K562 (cell line): Measurements from ENCODE around the gene AIF1. TPM values are rescaled to one million over a fixed set of nuclear protein-coding genes. Genes with fewer than 3 reads are reported as not detected.

ENCODE experiments used
- ATAC-seq: fragments of 200-7000 bp; cut with Tn5 transposase; 3 replicates; pipeline ENCODE4 v1.9.1; 2020; ENCODE audit warnings: moderate library complexity
- BruUV-seq: library from RNA; stranded (reverse); fragments of 400-500 nt; replicated peaks from 2 replicates; lab custom pipeline; 2021; lab: Mats Ljungman, UMichigan
- CTCF ChIA-PET: fragments of 300-600 bp; formaldehyde crosslinking; extraction: SDS; loops from one replicate; lab custom pipeline; 2021; ENCODE audit warnings: low intra/inter-chr PET ratio; lab: Yijun Ruan, JAX
- POLR2A ChIA-PET: fragments of 300-600, 350-650 bp; sonication (Branson Sonifier 250); formaldehyde crosslinking; extraction: SDS; loops from one replicate; lab custom pipeline; 2021; ENCODE audit warnings: antibody characterized with exemption, inconsistent platforms; lab: Yijun Ruan, JAX
- DNase-seq, 4 experiments: peaks; one replicate each; pipeline versions ENCODE4 v3.0.0 to v3.0.0-alpha.2; 2011 to 2018; ENCODE audit warnings: low spot score in 3 of 4, mixed read lengths in 3 of 4; ENCODE audit errors: extremely low read depth in 1 of 4
- FAIRE-seq: peaks from 2 replicates; lab custom pipeline; 2011; peaks lifted over from hg19 to GRCh38; lab: Jason Lieb, UNC
- H2AFZ ChIP-seq: 2 replicates; pipeline ENCODE4 v1.6.0; 2011; ENCODE audit warnings: low read depth, low read length, control low read depth, inconsistent platforms
- H3K27ac ChIP-seq: fragments of 200-600 bp; 3 replicates; pipeline ENCODE4 v1.8.0; 2011; ENCODE audit warnings: low read depth, mild to moderate bottlenecking, control low read depth, inconsistent platforms, low read length, moderate library complexity, mixed read lengths; ENCODE audit errors: extremely low read depth
- H3K27me3 ChIP-seq, 2 experiments: fragments of 300-600 bp in 1 of 2; 2 replicates in 1 of 2; 3 replicates in 1 of 2; pipeline versions ENCODE4 v1.6.0 to v1.8.0; 2011; ENCODE audit warnings: inconsistent platforms in 2 of 2, low read length in 2 of 2, mild to moderate bottlenecking in 1 of 2, mixed read lengths in 1 of 2, moderate library complexity in 1 of 2; ENCODE audit not compliant: control insufficient read depth in 2 of 2, insufficient read depth in 2 of 2
- H3K36me3 ChIP-seq: fragments of 300-600 bp; 3 replicates; pipeline ENCODE4 v1.8.0; 2011; ENCODE audit warnings: mild to moderate bottlenecking, low read length, inconsistent platforms; ENCODE audit not compliant: control insufficient read depth, insufficient read depth
- H3K4me1 ChIP-seq, 2 experiments: fragments of 200-600 bp in 1 of 2; replicated peaks in 1 of 2; 2 replicates in 1 of 2; 3 replicates in 1 of 2; pipeline versions ENCODE4 v1.5.1 to v1.8.0; 2011; ENCODE audit warnings: inconsistent platforms in 2 of 2, low read length in 2 of 2, mild to moderate bottlenecking in 1 of 2, mixed read lengths in 1 of 2, moderate library complexity in 1 of 2; ENCODE audit not compliant: control insufficient read depth in 2 of 2, insufficient read depth in 2 of 2
- H3K4me2 ChIP-seq: 2 replicates; pipeline ENCODE4 v1.6.1; 2011; ENCODE audit warnings: low read length, control low read depth, inconsistent platforms, mixed read lengths; ENCODE audit not compliant: insufficient read depth
- H3K4me3 ChIP-seq: fragments of 200-600 bp; sonication (generic), shearing (Covaris generic); 2 replicates; pipeline ENCODE4 v1.5.1; 2016; ENCODE audit warnings: control low read depth, inconsistent platforms
- H3K79me2 ChIP-seq: fragments of 200-600 bp; 3 replicates; pipeline ENCODE4 v1.8.0; 2011; ENCODE audit warnings: low read length, inconsistent platforms; ENCODE audit not compliant: control insufficient read depth, insufficient read depth
- H3K9ac ChIP-seq, 2 experiments: 2 replicates each; pipeline versions ENCODE4 v1.6.0 to v1.6.1; 2011; ENCODE audit warnings: low read depth in 2 of 2, low read length in 2 of 2, control low read depth in 1 of 2, inconsistent platforms in 1 of 2, mild to moderate bottlenecking in 1 of 2, mixed read lengths in 1 of 2; ENCODE audit not compliant: insufficient read depth in 1 of 2
- H3K9me1 ChIP-seq: one replicate; pipeline ENCODE4 v1.6.0; 2011; ENCODE audit warnings: inconsistent platforms, mild to moderate bottlenecking, low read length, moderate library complexity; ENCODE audit not compliant: control insufficient read depth, insufficient read depth
- H3K9me3 ChIP-seq: replicated peaks from 2 replicates; pipeline ENCODE4 v1.5.1; 2011; ENCODE audit warnings: low read depth, low read length, inconsistent platforms; ENCODE audit not compliant: control insufficient read depth, insufficient read depth
- H4K20me1 ChIP-seq: replicated peaks from 2 replicates; pipeline ENCODE4 v1.6.1; 2011; ENCODE audit warnings: low read length, inconsistent platforms, mixed read lengths; ENCODE audit not compliant: control insufficient read depth, insufficient read depth
- C11orf30 ChIP-seq: fragments of 450-650 bp; IDR thresholded peaks from 2 replicates; pipeline ENCODE4 v1.6.1; 2016; ENCODE audit warnings: low read depth, mild to moderate bottlenecking
- CBFB ChIP-seq: sonication (generic); formaldehyde crosslinking; IDR thresholded peaks from 2 replicates; pipeline ENCODE4 v1.4.0; 2020; ENCODE audit warnings: mild to moderate bottlenecking, missing genetic modification reagents
- EGR1 ChIP-seq: fragments of 450-650 bp; conservative IDR thresholded peaks from 2 replicates; pipeline ENCODE4 v1.6.1; 2017; ENCODE audit warnings: mild to moderate bottlenecking
- MCM7 ChIP-seq, 2 experiments: fragments of 450-650 bp; IDR thresholded peaks; 2 replicates each; pipeline ENCODE4 v1.6.1; 2016 to 2018
- NR2F6 ChIP-seq: fragments of 450-650 bp; formaldehyde crosslinking; IDR thresholded peaks from 2 replicates; pipeline ENCODE4 v1.4.0; 2020; ENCODE audit warnings: mild to moderate bottlenecking
- SMARCE1 ChIP-seq: fragments of 450-650 bp; IDR thresholded peaks from 2 replicates; pipeline ENCODE4 v1.7.1; 2016; ENCODE audit warnings: mild to moderate bottlenecking
- SPI1 ChIP-seq: IDR thresholded peaks from 2 replicates; pipeline ENCODE4 v1.6.1; 2011; ENCODE audit warnings: low read depth, low read length, control low read depth, borderline replicate concordance
- TRIM24 ChIP-seq, 2 experiments: fragments of 450-650 bp; IDR thresholded peaks; 2 replicates each; pipeline ENCODE4 v1.6.1; 2016
- ZNF316 ChIP-seq: fragments of 450-650 bp; IDR thresholded peaks from 2 replicates; pipeline ENCODE4 v1.6.1; 2016
- WGBS: fragments of 100-300 bp; shearing (Covaris generic); methylation state at CpG from one replicate; pipeline ENCODE4 v1.1.6; 2016; ENCODE audit warnings: low coverage, mixed read lengths; ENCODE audit not compliant: insufficient coverage; ENCODE audit errors: missing lambda C conversion rate; 5-methylcytosine and 5-hydroxymethylcytosine counted together
- in situ Hi-C: fragments of 300-500 bp; cut with MboI; formaldehyde crosslinking; loops from 4 replicates; pipeline ENCODE4 v1.15.0; 2018; ENCODE audit warnings: inconsistent platforms, mixed read lengths
- intact Hi-C: fragments of 100-400 bp; cut with micrococcal nuclease; formaldehyde crosslinking; loops from 2 replicates; pipeline ENCODE4 v1.14.2; 2022
- polyA plus RNA-seq, 8 experiments: library from polyadenylated mRNA; depleted of rRNA in 4 of 8; stranded (reverse) in 5 of 8; unstranded in 3 of 8; fragments of >200 nt; fragmentation: Nextera tagmentation in 2 of 8; fragmentation: Illumina TruSeq in 1 of 8; extraction: Ambion mirVana in 2 of 8; extraction: Trizol in 1 of 8; gene quantifications; 2 replicates each; pipeline versions ENCODE4 v1.2.1 to v1.2.3, GENCODE V29; 2011 to 2014; ENCODE audit warnings: inconsistent platforms in 1 of 8, missing spikeins in 1 of 8
- total RNA-seq, 7 experiments: library from RNA; depleted of rRNA in 6 of 7; stranded (reverse); fragments of >200 nt in 6 of 7; fragmentation: Illumina TruSeq in 2 of 7; extraction: Trizol in 2 of 7; gene quantifications; 2 replicates each; pipeline versions ENCODE4 v1.2.1 to v1.2.3, GENCODE V29; 2011 to 2021; ENCODE audit warnings: low replicate concordance in 1 of 7
- TF ChIP-seq, protein P1 (sequence below), 2 experiments: fragments of 200-800 bp in 1 of 2; sonication (Bioruptor generic) in 1 of 2; sonication (generic) in 1 of 2; formaldehyde crosslinking in 1 of 2; IDR thresholded peaks in 1 of 2; conservative IDR thresholded peaks in 1 of 2; 2 replicates each; pipeline versions ENCODE4 v1.5.0 to v1.6.1; 2016 to 2020; ENCODE audit warnings: missing compliant biosample characterization in 1 of 2, missing genetic modification characterization in 1 of 2, missing genetic modification reagents in 1 of 2
- TF ChIP-seq, protein P2 (sequence below): fragments of 450-650 bp; IDR thresholded peaks from 2 replicates; pipeline ENCODE4 v1.6.1; 2018; ENCODE audit not compliant: partially characterized antibody
- TF ChIP-seq, protein P3 (sequence below), 3 experiments: fragments of 200-800 bp in 1 of 3; fragments of 250-450 bp in 1 of 3; fragments of 450-650 bp in 1 of 3; sonication (Bioruptor Pico) in 1 of 3; sonication (Bioruptor generic) in 1 of 3; formaldehyde crosslinking in 1 of 3; IDR thresholded peaks; 2 replicates each; pipeline versions ENCODE4 v1.6.1 to v1.8.0; 2016 to 2022; ENCODE audit warnings: mild to moderate bottlenecking in 2 of 3, missing genetic modification characterization in 2 of 3, missing compliant biosample characterization in 1 of 3, moderate library complexity in 1 of 3

AIF1 gene
- total and polyA plus RNA-seq, 9 of the 15 experiments (the other 6 are each of a cell fraction or from before 2014, with no cell fraction given) = 9.4 to 33.4 (median 19.4) TPM

DNA sequence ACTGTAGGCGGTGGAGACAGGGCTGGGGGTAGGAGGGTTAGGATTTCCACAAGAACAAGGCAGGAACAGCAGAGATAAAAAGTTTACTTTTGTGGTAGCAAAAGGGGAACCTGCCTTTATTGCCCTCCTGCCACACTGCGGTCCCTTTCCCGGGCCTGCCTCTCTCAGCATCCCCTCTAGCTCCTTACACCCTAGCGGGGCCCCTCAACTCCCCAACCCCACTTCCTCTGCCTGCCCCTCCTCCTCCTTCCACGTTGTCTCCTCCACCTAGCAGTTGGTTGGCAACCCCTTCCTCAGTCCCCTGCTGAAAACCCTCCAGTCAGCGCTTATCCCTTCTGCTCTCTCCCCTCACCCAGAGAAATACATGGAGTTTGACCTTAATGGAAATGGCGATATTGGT, 714 bp downstream of the AIF1 start:
- H3K36me3 ChIP-seq = no peaks in the 10 kb centered on the region
- peak overlapping the region; percentile 49; the same call in 2 of the 3 replicates for H3K27ac ChIP-seq
- CTCF ChIA-PET = no interaction called here
- in situ Hi-C loops (no loop called here), intact Hi-C loops (no loop called here)
- H3K4me3 ChIP-seq = no peak overlapping the region
- FAIRE-seq = no peak
- POLR2A ChIA-PET = no interaction called here
- H2AFZ ChIP-seq = peak overlapping the region; percentile 58
- H3K27me3 ChIP-seq = no peaks in the 10 kb centered on the region
- H3K9me1 ChIP-seq = no peaks in the 10 kb centered on the region
- peaks cover 24 to 36% of the 10 kb centered on the region in 2 experiments for H3K4me1 ChIP-seq
- H3K9me3 ChIP-seq = no peaks in the 10 kb centered on the region
- H3K4me2 ChIP-seq = peak overlapping the region; percentile 57
- no peaks in the 10 kb centered on the region for H4K20me1 ChIP-seq
- no peak for ATAC-seq
- TF ChIP-seq, protein P1, sequence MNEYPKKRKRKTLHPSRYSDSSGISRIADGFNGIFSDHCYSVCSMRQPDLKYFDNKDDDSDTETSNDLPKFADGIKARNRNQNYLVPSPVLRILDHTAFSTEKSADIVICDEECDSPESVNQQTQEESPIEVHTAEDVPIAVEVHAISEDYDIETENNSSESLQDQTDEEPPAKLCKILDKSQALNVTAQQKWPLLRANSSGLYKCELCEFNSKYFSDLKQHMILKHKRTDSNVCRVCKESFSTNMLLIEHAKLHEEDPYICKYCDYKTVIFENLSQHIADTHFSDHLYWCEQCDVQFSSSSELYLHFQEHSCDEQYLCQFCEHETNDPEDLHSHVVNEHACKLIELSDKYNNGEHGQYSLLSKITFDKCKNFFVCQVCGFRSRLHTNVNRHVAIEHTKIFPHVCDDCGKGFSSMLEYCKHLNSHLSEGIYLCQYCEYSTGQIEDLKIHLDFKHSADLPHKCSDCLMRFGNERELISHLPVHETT (CRISPR knock-in tag; conservative IDR thresholded peaks at IDR 0.05 in 1 of 2, IDR thresholded peaks at IDR 0.05 in 1 of 2) = 0 out of 4 replicates have a peak, but pooled peaks of 1 of the 2 experiments have one; percentile 23
- no peak for TF ChIP-seq CBFB (CRISPR knock-in tag)
- TF ChIP-seq SMARCE1 = peak; percentile 37; the same call in 1 of the 2 replicates
- no peak for TF ChIP-seq NR2F6
- TF ChIP-seq C11orf30 = peak; percentile 49; the same call in 1 of the 2 replicates
- 0 out of 2 replicates have a peak, but pooled peaks have one; percentile 3 for TF ChIP-seq EGR1
- TF ChIP-seq ZNF316 = peak; percentile 68
- TF ChIP-seq SPI1 = peak; percentile 65; the same call in 1 of the 2 replicates
- TF ChIP-seq, protein P2, sequence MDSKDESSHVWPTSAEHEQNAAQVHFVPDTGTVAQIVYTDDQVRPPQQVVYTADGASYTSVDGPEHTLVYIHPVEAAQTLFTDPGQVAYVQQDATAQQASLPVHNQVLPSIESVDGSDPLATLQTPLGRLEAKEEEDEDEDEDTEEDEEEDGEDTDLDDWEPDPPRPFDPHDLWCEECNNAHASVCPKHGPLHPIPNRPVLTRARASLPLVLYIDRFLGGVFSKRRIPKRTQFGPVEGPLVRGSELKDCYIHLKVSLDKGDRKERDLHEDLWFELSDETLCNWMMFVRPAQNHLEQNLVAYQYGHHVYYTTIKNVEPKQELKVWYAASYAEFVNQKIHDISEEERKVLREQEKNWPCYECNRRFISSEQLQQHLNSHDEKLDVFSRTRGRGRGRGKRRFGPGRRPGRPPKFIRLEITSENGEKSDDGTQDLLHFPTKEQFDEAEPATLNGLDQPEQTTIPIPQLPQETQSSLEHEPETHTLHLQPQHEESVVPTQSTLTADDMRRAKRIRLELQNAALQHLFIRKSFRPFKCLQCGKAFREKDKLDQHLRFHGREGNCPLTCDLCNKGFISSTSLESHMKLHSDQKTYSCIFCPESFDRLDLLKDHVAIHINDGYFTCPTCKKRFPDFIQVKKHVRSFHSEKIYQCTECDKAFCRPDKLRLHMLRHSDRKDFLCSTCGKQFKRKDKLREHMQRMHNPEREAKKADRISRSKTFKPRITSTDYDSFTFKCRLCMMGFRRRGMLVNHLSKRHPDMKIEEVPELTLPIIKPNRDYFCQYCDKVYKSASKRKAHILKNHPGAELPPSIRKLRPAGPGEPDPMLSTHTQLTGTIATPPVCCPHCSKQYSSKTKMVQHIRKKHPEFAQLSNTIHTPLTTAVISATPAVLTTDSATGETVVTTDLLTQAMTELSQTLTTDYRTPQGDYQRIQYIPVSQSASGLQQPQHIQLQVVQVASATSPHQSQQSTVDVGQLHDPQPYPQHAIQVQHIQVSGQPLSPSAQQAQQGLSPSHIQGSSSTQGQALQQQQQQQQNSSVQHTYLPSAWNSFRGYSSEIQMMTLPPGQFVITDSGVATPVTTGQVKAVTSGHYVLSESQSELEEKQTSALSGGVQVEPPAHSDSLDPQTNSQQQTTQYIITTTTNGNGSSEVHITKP = peak; percentile 83
- TF ChIP-seq MCM7 (IDR thresholded peaks at IDR 0.05) = no peak
- TF ChIP-seq, protein P3, sequence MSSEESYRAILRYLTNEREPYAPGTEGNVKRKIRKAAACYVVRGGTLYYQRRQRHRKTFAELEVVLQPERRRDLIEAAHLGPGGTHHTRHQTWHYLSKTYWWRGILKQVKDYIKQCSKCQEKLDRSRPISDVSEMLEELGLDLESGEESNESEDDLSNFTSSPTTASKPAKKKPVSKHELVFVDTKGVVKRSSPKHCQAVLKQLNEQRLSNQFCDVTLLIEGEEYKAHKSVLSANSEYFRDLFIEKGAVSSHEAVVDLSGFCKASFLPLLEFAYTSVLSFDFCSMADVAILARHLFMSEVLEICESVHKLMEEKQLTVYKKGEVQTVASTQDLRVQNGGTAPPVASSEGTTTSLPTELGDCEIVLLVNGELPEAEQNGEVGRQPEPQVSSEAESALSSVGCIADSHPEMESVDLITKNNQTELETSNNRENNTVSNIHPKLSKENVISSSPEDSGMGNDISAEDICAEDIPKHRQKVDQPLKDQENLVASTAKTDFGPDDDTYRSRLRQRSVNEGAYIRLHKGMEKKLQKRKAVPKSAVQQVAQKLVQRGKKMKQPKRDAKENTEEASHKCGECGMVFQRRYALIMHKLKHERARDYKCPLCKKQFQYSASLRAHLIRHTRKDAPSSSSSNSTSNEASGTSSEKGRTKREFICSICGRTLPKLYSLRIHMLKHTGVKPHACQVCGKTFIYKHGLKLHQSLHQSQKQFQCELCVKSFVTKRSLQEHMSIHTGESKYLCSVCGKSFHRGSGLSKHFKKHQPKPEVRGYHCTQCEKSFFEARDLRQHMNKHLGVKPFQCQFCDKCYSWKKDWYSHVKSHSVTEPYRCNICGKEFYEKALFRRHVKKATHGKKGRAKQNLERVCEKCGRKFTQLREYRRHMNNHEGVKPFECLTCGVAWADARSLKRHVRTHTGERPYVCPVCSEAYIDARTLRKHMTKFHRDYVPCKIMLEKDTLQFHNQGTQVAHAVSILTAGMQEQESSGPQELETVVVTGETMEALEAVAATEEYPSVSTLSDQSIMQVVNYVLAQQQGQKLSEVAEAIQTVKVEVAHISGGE (CRISPR knock-in tag; IDR thresholded peaks at IDR 0.05) = no peak; a peak in 1 of 6 replicates
- TF ChIP-seq TRIM24 (IDR thresholded peaks at IDR 0.05) = 0 out of 4 replicates have a peak, but pooled peaks of 1 of the 2 experiments have one; percentile 19
- BruUV-seq = no TSS peak
- 36% methylated on average over 7 of the region's 7 CpGs for WGBS
- peaks cover 2% of the 10 kb centered on the region for H3K79me2 ChIP-seq
- peak in 2 of 4 experiments; percentile 18 to 44 for DNase-seq
- peak overlapping the region; percentile 30 to 84; a peak in 3 of 4 replicates for H3K9ac ChIP-seq
